Cardiac fibroblast (primary cell): ENCODE measurements around the gene SLC4A1.

Source experiments
- DNase-seq, 2 donors: peaks; one replicate each; pipeline versions ENCODE4 v3.0.0 to v3.0.0-alpha.2; 2010; ENCODE audit warnings: low read depth in 2 of 2
- H3K4me3 ChIP-seq, 2 donors: replicated peaks in 1 of 2; 1 replicate in 1 of 2; 2 replicates in 1 of 2; pipeline ENCODE4 v1.5.1; 2011; ENCODE audit warnings: low read depth in 2 of 2, low read length in 2 of 2, mild to moderate bottlenecking in 2 of 2, moderate library complexity in 1 of 2
- CTCF ChIP-seq: IDR thresholded peaks from one replicate; pipeline ENCODE4 v1.5.1; 2011; ENCODE audit warnings: low read depth, mild to moderate bottlenecking, low read length, inconsistent platforms

Gene SLC4A1

GRCh38 chr17:44260296-44260695 lies 7.6 kb downstream of the SLC4A1 start:
- no peak overlapping the region for H3K4me3 ChIP-seq
- TF ChIP-seq CTCF, result no peak
- no peak for DNase-seq

GRCh38 chr17:44258811-44259351 lies 9.1 kb downstream of the SLC4A1 start:
- DNase-seq, result no peak
- H3K4me3 ChIP-seq, result no peak overlapping the region
- TF ChIP-seq CTCF, result no peak

GRCh38 chr17:44257815-44258760 lies 9.8 kb downstream of the SLC4A1 start:
- no peak for DNase-seq
- TF ChIP-seq CTCF, result no peak
- no peak overlapping the region for H3K4me3 ChIP-seq

- no peak for TF ChIP-seq CTCF
- H3K4me3 ChIP-seq, result no peak overlapping the region
- DNase-seq, result no peak
Observed at GRCh38 chr17:44256671-44257070, 11.3 kb downstream of the SLC4A1 start.

GRCh38 chr17:44255915-44256314 lies 12.0 kb downstream of the SLC4A1 start:
- DNase-seq, result no peak
- no peak overlapping the region for H3K4me3 ChIP-seq
- TF ChIP-seq CTCF, result no peak

GRCh38 chr17:44254361-44255095 lies 13.4 kb downstream of the SLC4A1 start:
- H3K4me3 ChIP-seq, result no peak overlapping the region
- no peak for TF ChIP-seq CTCF
- no peak for DNase-seq
